K562 (cell line): ENCODE measurements around the gene KLHL22. TPM values are rescaled to one million over a fixed set of nuclear protein-coding genes. Genes with fewer than 3 reads are reported as not detected.

Experiments used
- ATAC-seq: fragments of 200-7000 bp; cut with Tn5 transposase; 3 replicates; pipeline ENCODE4 v1.9.1; 2020; ENCODE audit warnings: moderate library complexity
- BruUV-seq: library from RNA; stranded (reverse); fragments of 400-500 nt; replicated peaks from 2 replicates; lab custom pipeline; 2021; lab: Mats Ljungman, UMichigan
- CTCF ChIA-PET: fragments of 300-600 bp; formaldehyde crosslinking; extraction: SDS; loops from one replicate; lab custom pipeline; 2021; ENCODE audit warnings: low intra/inter-chr PET ratio; lab: Yijun Ruan, JAX
- POLR2A ChIA-PET: fragments of 300-600, 350-650 bp; sonication (Branson Sonifier 250); formaldehyde crosslinking; extraction: SDS; loops from one replicate; lab custom pipeline; 2021; ENCODE audit warnings: antibody characterized with exemption, inconsistent platforms; lab: Yijun Ruan, JAX
- DNase-seq, 4 experiments: peaks; one replicate each; pipeline versions ENCODE4 v3.0.0 to v3.0.0-alpha.2; 2011 to 2018; ENCODE audit warnings: low spot score in 3 of 4, mixed read lengths in 3 of 4; ENCODE audit errors: extremely low read depth in 1 of 4
- FAIRE-seq: peaks from 2 replicates; lab custom pipeline; 2011; peaks lifted over from hg19 to GRCh38; lab: Jason Lieb, UNC
- H2AFZ ChIP-seq: 2 replicates; pipeline ENCODE4 v1.6.0; 2011; ENCODE audit warnings: low read depth, low read length, control low read depth, inconsistent platforms
- H3K27ac ChIP-seq: fragments of 200-600 bp; 3 replicates; pipeline ENCODE4 v1.8.0; 2011; ENCODE audit warnings: low read depth, mild to moderate bottlenecking, control low read depth, inconsistent platforms, low read length, moderate library complexity, mixed read lengths; ENCODE audit errors: extremely low read depth
- H3K27me3 ChIP-seq, 2 experiments: fragments of 300-600 bp in 1 of 2; 2 replicates in 1 of 2; 3 replicates in 1 of 2; pipeline versions ENCODE4 v1.6.0 to v1.8.0; 2011; ENCODE audit warnings: inconsistent platforms in 2 of 2, low read length in 2 of 2, mild to moderate bottlenecking in 1 of 2, mixed read lengths in 1 of 2, moderate library complexity in 1 of 2; ENCODE audit not compliant: control insufficient read depth in 2 of 2, insufficient read depth in 2 of 2
- H3K36me3 ChIP-seq: fragments of 300-600 bp; 3 replicates; pipeline ENCODE4 v1.8.0; 2011; ENCODE audit warnings: mild to moderate bottlenecking, low read length, inconsistent platforms; ENCODE audit not compliant: control insufficient read depth, insufficient read depth
- H3K4me1 ChIP-seq, 2 experiments: fragments of 200-600 bp in 1 of 2; replicated peaks in 1 of 2; 2 replicates in 1 of 2; 3 replicates in 1 of 2; pipeline versions ENCODE4 v1.5.1 to v1.8.0; 2011; ENCODE audit warnings: inconsistent platforms in 2 of 2, low read length in 2 of 2, mild to moderate bottlenecking in 1 of 2, mixed read lengths in 1 of 2, moderate library complexity in 1 of 2; ENCODE audit not compliant: control insufficient read depth in 2 of 2, insufficient read depth in 2 of 2
- H3K4me2 ChIP-seq: 2 replicates; pipeline ENCODE4 v1.6.1; 2011; ENCODE audit warnings: low read length, control low read depth, inconsistent platforms, mixed read lengths; ENCODE audit not compliant: insufficient read depth
- H3K4me3 ChIP-seq: fragments of 200-600 bp; sonication (generic), shearing (Covaris generic); 2 replicates; pipeline ENCODE4 v1.5.1; 2016; ENCODE audit warnings: control low read depth, inconsistent platforms
- H3K79me2 ChIP-seq: fragments of 200-600 bp; 3 replicates; pipeline ENCODE4 v1.8.0; 2011; ENCODE audit warnings: low read length, inconsistent platforms; ENCODE audit not compliant: control insufficient read depth, insufficient read depth
- H3K9ac ChIP-seq, 2 experiments: 2 replicates each; pipeline versions ENCODE4 v1.6.0 to v1.6.1; 2011; ENCODE audit warnings: low read depth in 2 of 2, low read length in 2 of 2, control low read depth in 1 of 2, inconsistent platforms in 1 of 2, mild to moderate bottlenecking in 1 of 2, mixed read lengths in 1 of 2; ENCODE audit not compliant: insufficient read depth in 1 of 2
- H3K9me1 ChIP-seq: one replicate; pipeline ENCODE4 v1.6.0; 2011; ENCODE audit warnings: inconsistent platforms, mild to moderate bottlenecking, low read length, moderate library complexity; ENCODE audit not compliant: control insufficient read depth, insufficient read depth
- H3K9me3 ChIP-seq: replicated peaks from 2 replicates; pipeline ENCODE4 v1.5.1; 2011; ENCODE audit warnings: low read depth, low read length, inconsistent platforms; ENCODE audit not compliant: control insufficient read depth, insufficient read depth
- H4K20me1 ChIP-seq: replicated peaks from 2 replicates; pipeline ENCODE4 v1.6.1; 2011; ENCODE audit warnings: low read length, inconsistent platforms, mixed read lengths; ENCODE audit not compliant: control insufficient read depth, insufficient read depth
- DDX20 ChIP-seq: fragments of 450-650 bp; IDR thresholded peaks from 2 replicates; pipeline ENCODE4 v1.6.1; 2016; ENCODE audit warnings: missing genetic modification characterization, low read depth, mild to moderate bottlenecking, missing compliant biosample characterization, moderate library complexity
- HDAC3 ChIP-seq: fragments of 450-650 bp; IDR thresholded peaks from 2 replicates; pipeline ENCODE4 v1.6.1; 2018; ENCODE audit warnings: borderline replicate concordance, mild to moderate bottlenecking, moderate library complexity; ENCODE audit not compliant: partially characterized antibody
- HDAC8 ChIP-seq: fragments of 450-650 bp; IDR thresholded peaks from 2 replicates; pipeline ENCODE4 v1.6.1; 2016; ENCODE audit warnings: mild to moderate bottlenecking, missing genetic modification characterization, moderate library complexity, missing compliant biosample characterization
- HMG20B ChIP-seq: fragments of 250-450 bp; sonication (Bioruptor Pico); IDR thresholded peaks from 2 replicates; pipeline ENCODE4 v1.5.0; 2021; ENCODE audit warnings: mild to moderate bottlenecking
- HOXB6 ChIP-seq: fragments of 250-450 bp; sonication (Bioruptor Pico); IDR thresholded peaks from 2 replicates; pipeline ENCODE4 v1.5.1; 2022; ENCODE audit warnings: mild to moderate bottlenecking, borderline replicate concordance
- MCM3 ChIP-seq: fragments of 450-650 bp; IDR thresholded peaks from 2 replicates; pipeline ENCODE4 v1.6.1; 2016
- NCOA4 ChIP-seq: fragments of 450-650 bp; IDR thresholded peaks from 2 replicates; pipeline ENCODE4 v1.6.1; 2018; ENCODE audit warnings: mild to moderate bottlenecking; ENCODE audit not compliant: partially characterized antibody
- NUFIP1 ChIP-seq: fragments of 450-650 bp; IDR thresholded peaks from 2 replicates; pipeline ENCODE4 v1.6.1; 2018; ENCODE audit not compliant: partially characterized antibody
- SMAD1 ChIP-seq: fragments of 150-350 bp; IDR thresholded peaks from 2 replicates; pipeline ENCODE4 v1.6.1; 2014; ENCODE audit warnings: low read length, low read depth; ENCODE audit not compliant: partially characterized antibody
- YY1 ChIP-seq, 3 experiments: IDR thresholded peaks; 2 replicates each; pipeline ENCODE4 v1.6.1; 2011; ENCODE audit warnings: low read length in 2 of 3, mild to moderate bottlenecking in 2 of 3, moderate library complexity in 2 of 3, borderline replicate concordance in 1 of 3, control low read depth in 1 of 3, low read depth in 1 of 3; ENCODE audit not compliant: insufficient read depth in 3 of 3, insufficient replicate concordance in 2 of 3, control insufficient read depth in 1 of 3, insufficient read length in 1 of 3; ENCODE audit errors: extremely low read depth in 1 of 3
- ZFP36 ChIP-seq: fragments of 150-350 bp; IDR thresholded peaks from 2 replicates; pipeline ENCODE4 v1.6.1; 2018; ENCODE audit warnings: low read length, low read depth; ENCODE audit not compliant: partially characterized antibody
- ZNF274 ChIP-seq: IDR thresholded peaks from 2 replicates; pipeline ENCODE4 v1.6.1; 2011; ENCODE audit warnings: low read depth, mild to moderate bottlenecking, low read length, moderate library complexity, borderline replicate concordance
- ZNF41 ChIP-seq: fragments of 250-450 bp; sonication (Bioruptor Pico); conservative IDR thresholded peaks from 2 replicates; pipeline ENCODE4 v1.4.0; 2020; ENCODE audit warnings: mild to moderate bottlenecking
- ZNF431 ChIP-seq: sonication (generic); formaldehyde crosslinking; IDR thresholded peaks from 2 replicates; pipeline ENCODE4 v1.8.0; 2022; ENCODE audit warnings: mild to moderate bottlenecking, missing genetic modification reagents
- WGBS: fragments of 100-300 bp; shearing (Covaris generic); methylation state at CpG from one replicate; pipeline ENCODE4 v1.1.6; 2016; ENCODE audit warnings: low coverage, mixed read lengths; ENCODE audit not compliant: insufficient coverage; ENCODE audit errors: missing lambda C conversion rate; 5-methylcytosine and 5-hydroxymethylcytosine counted together
- in situ Hi-C: fragments of 300-500 bp; cut with MboI; formaldehyde crosslinking; loops from 4 replicates; pipeline ENCODE4 v1.15.0; 2018; ENCODE audit warnings: inconsistent platforms, mixed read lengths
- intact Hi-C: fragments of 100-400 bp; cut with micrococcal nuclease; formaldehyde crosslinking; loops from 2 replicates; pipeline ENCODE4 v1.14.2; 2022
- polyA plus RNA-seq, 8 experiments: library from polyadenylated mRNA; depleted of rRNA in 4 of 8; stranded (reverse) in 5 of 8; unstranded in 3 of 8; fragments of >200 nt; fragmentation: Nextera tagmentation in 2 of 8; fragmentation: Illumina TruSeq in 1 of 8; extraction: Ambion mirVana in 2 of 8; extraction: Trizol in 1 of 8; gene quantifications; 2 replicates each; pipeline versions ENCODE4 v1.2.1 to v1.2.3, GENCODE V29; 2011 to 2014; ENCODE audit warnings: inconsistent platforms in 1 of 8, missing spikeins in 1 of 8
- total RNA-seq, 7 experiments: library from RNA; depleted of rRNA in 6 of 7; stranded (reverse); fragments of >200 nt in 6 of 7; fragmentation: Illumina TruSeq in 2 of 7; extraction: Trizol in 2 of 7; gene quantifications; 2 replicates each; pipeline versions ENCODE4 v1.2.1 to v1.2.3, GENCODE V29; 2011 to 2021; ENCODE audit warnings: low replicate concordance in 1 of 7
- TF ChIP-seq, protein P1 (sequence below): sonication (generic); IDR thresholded peaks from 2 replicates; pipeline ENCODE4 v1.6.1; 2016
- TF ChIP-seq, protein P2 (sequence below): fragments of 200-800 bp; sonication (Bioruptor generic); IDR thresholded peaks from 2 replicates; pipeline ENCODE4 v1.6.1; 2017; ENCODE audit warnings: missing genetic modification characterization, missing compliant biosample characterization
- TF ChIP-seq, protein P3 (sequence below): sonication (generic); formaldehyde crosslinking; IDR thresholded peaks from 2 replicates; pipeline ENCODE4 v1.8.1; 2023; ENCODE audit warnings: mild to moderate bottlenecking, missing genetic modification reagents

The KLHL22 gene
- total and polyA plus RNA-seq, 9 of the 15 experiments (the other 6 are each of a cell fraction or from before 2014, with no cell fraction given) = 1.3 to 25.6 (median 15.2) TPM

DNA sequence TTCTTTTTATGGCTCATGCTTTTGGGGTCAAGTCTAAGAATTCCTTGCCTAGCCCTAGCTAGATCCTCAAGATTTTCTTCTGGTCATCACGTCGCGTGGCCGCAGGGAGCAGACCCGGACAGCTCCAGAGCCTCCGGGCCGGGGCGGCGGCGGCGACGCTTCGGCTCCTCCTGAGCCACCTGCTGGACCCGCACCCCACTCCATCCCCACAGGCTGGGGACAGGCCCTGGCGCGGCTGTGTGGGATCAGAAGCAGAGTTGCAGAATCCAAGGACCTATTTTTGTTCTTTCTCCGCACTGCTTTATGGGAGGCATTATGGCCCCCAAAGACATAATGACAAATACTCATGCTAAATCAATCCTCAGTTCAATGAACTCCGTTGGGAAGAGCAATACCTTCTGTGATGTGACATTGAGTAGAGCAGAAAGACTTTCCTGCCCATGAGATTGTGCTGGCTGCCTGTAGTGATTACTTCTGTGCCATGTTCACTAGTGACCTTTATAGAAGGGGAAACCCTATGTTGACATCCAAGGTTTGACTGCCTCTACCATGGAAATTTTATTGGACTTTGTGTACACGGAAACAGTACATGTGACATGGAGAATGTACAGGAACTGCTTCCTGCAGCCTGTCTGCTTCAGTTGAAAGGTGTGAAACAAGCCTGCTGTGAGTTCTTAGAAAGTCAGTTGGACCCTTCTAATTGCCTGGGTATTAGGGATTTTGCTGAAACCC, 45.6 kb downstream of the KLHL22 start:
- no peak for DNase-seq
- peak; percentile 17; the same call in 1 of the 3 replicates for ATAC-seq
- no TSS peak for BruUV-seq
- Histone ChIP-seq H3K4me1 (peaks cover 0 to 6% of the 10 kb centered on the region in 2 experiments; a peak in 1 of 5 replicates), H3K79me2 (no peaks in the 10 kb centered on the region), H3K9me3 (no peaks in the 10 kb centered on the region), H4K20me1 (peaks cover 3% of the 10 kb centered on the region; the same call in 1 of the 2 replicates), H3K9ac (no peak overlapping the region), H3K4me3 (no peak overlapping the region), H3K9me1 (no peaks in the 10 kb centered on the region), H2AFZ (no peak overlapping the region), H3K27ac (no peak overlapping the region), H3K4me2 (no peak overlapping the region), H3K36me3 (no peaks in the 10 kb centered on the region), H3K27me3 (peaks cover 26 to 41% of the 10 kb centered on the region in 2 experiments; a peak in 4 of 5 replicates)
- 42% methylated on average over 19 of the region's 19 CpGs for WGBS
- CTCF ChIA-PET = no interaction called here
- FAIRE-seq = no peak
- intact Hi-C loops = no loop called here
- POLR2A ChIA-PET = interaction anchor here (0.9 to 6.8 kb wide), 5 partner anchors 11 to 21 kb away, joined by 3 to 46 read pairs (median 16); no protein-coding TSS in a partner anchor
- in situ Hi-C loops = no loop called here
- TF ChIP-seq HOXB6 (CRISPR knock-in tag) (no peak), SMAD1 (no peak), ZNF431 (CRISPR knock-in tag) (no peak), ZNF41 (CRISPR knock-in tag) (no peak), HDAC8 (tag) (no peak), NCOA4 (no peak), HMG20B (CRISPR knock-in tag) (no peak; the same call in 1 of the 2 replicates), NUFIP1 (no peak), YY1 (IDR thresholded peaks at IDR 0.05; ENCODE audit: borderline replicate concordance in 1 of 3, control insufficient read depth in 1 of 3, extremely low read depth in 1 of 3, insufficient read depth in 3 of 3, insufficient read length in 1 of 3, insufficient replicate concordance in 2 of 3, low read depth in 1 of 3, low read length in 2 of 3) (no peak), DDX20 (no peak), ZFP36 (no peak), ZNF274 (no peak), MCM3 (no peak), HDAC3 (no peak)
- TF ChIP-seq, protein P1, sequence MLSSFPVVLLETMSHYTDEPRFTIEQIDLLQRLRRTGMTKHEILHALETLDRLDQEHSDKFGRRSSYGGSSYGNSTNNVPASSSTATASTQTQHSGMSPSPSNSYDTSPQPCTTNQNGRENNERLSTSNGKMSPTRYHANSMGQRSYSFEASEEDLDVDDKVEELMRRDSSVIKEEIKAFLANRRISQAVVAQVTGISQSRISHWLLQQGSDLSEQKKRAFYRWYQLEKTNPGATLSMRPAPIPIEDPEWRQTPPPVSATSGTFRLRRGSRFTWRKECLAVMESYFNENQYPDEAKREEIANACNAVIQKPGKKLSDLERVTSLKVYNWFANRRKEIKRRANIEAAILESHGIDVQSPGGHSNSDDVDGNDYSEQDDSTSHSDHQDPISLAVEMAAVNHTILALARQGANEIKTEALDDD = no peak
- TF ChIP-seq, protein P2, sequence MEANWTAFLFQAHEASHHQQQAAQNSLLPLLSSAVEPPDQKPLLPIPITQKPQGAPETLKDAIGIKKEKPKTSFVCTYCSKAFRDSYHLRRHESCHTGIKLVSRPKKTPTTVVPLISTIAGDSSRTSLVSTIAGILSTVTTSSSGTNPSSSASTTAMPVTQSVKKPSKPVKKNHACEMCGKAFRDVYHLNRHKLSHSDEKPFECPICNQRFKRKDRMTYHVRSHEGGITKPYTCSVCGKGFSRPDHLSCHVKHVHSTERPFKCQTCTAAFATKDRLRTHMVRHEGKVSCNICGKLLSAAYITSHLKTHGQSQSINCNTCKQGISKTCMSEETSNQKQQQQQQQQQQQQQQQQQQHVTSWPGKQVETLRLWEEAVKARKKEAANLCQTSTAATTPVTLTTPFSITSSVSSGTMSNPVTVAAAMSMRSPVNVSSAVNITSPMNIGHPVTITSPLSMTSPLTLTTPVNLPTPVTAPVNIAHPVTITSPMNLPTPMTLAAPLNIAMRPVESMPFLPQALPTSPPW = no peak
- TF ChIP-seq, protein P3, sequence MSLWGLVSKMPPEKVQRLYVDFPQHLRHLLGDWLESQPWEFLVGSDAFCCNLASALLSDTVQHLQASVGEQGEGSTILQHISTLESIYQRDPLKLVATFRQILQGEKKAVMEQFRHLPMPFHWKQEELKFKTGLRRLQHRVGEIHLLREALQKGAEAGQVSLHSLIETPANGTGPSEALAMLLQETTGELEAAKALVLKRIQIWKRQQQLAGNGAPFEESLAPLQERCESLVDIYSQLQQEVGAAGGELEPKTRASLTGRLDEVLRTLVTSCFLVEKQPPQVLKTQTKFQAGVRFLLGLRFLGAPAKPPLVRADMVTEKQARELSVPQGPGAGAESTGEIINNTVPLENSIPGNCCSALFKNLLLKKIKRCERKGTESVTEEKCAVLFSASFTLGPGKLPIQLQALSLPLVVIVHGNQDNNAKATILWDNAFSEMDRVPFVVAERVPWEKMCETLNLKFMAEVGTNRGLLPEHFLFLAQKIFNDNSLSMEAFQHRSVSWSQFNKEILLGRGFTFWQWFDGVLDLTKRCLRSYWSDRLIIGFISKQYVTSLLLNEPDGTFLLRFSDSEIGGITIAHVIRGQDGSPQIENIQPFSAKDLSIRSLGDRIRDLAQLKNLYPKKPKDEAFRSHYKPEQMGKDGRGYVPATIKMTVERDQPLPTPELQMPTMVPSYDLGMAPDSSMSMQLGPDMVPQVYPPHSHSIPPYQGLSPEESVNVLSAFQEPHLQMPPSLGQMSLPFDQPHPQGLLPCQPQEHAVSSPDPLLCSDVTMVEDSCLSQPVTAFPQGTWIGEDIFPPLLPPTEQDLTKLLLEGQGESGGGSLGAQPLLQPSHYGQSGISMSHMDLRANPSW (CRISPR knock-in tag) = no peak
